ENCODE data around the gene SULT4A1.

SULT4A1 gene

GRCh38 chr22:43859621-43860020 lies 2.7 kb downstream of the SULT4A1 start:
- no peaks in the 10 kb centered on the region for H3K9me3 ChIP-seq (ENCODE audit: control insufficient read depth, low read length)
- no peaks in the 10 kb centered on the region for H3K36me3 ChIP-seq (ENCODE audit: control insufficient read depth, insufficient read depth, low read length)
- H3K27ac ChIP-seq, result no peak overlapping the region
- TF ChIP-seq CTCF (IDR thresholded peaks at IDR 0.05), result no peak
- no peak overlapping the region for H3K4me2 ChIP-seq (ENCODE audit: low read length)
- H3K27me3 ChIP-seq (ENCODE audit: control insufficient read depth, insufficient read depth, low read length), result no peaks in the 10 kb centered on the region
- no peak overlapping the region for H3K9ac ChIP-seq
- H2AFZ ChIP-seq, result no peak overlapping the region
- H3K4me3 ChIP-seq (ENCODE audit: low read depth, low read length), result no peak overlapping the region
- no peaks in the 10 kb centered on the region for H3K4me1 ChIP-seq
- no peaks in the 10 kb centered on the region for H3K79me2 ChIP-seq

GRCh38 chr22:43859176-43859575 lies 3.1 kb downstream of the SULT4A1 start:
- Histone ChIP-seq H3K4me1 (no peaks in the 10 kb centered on the region), H3K27me3 (ENCODE audit: control insufficient read depth, insufficient read depth, low read length) (no peaks in the 10 kb centered on the region), H2AFZ (no peak overlapping the region), H3K27ac (no peak overlapping the region), H3K79me2 (no peaks in the 10 kb centered on the region), H3K9me3 (ENCODE audit: control insufficient read depth, low read length) (no peaks in the 10 kb centered on the region), H3K9ac (no peak overlapping the region), H3K4me3 (ENCODE audit: low read depth, low read length) (no peak overlapping the region), H3K36me3 (ENCODE audit: control insufficient read depth, insufficient read depth, low read length) (no peaks in the 10 kb centered on the region), H3K4me2 (ENCODE audit: low read length) (no peak overlapping the region)
- no peak for TF ChIP-seq CTCF (IDR thresholded peaks at IDR 0.05)

- Histone ChIP-seq H3K4me1 (no peaks in the 10 kb centered on the region), H3K4me2 (ENCODE audit: low read length) (no peak overlapping the region), H3K9ac (no peak overlapping the region), H3K4me3 (ENCODE audit: low read depth, low read length) (no peak overlapping the region), H3K27me3 (ENCODE audit: control insufficient read depth, insufficient read depth, low read length) (no peaks in the 10 kb centered on the region), H3K79me2 (no peaks in the 10 kb centered on the region), H3K36me3 (ENCODE audit: control insufficient read depth, insufficient read depth, low read length) (no peaks in the 10 kb centered on the region), H3K27ac (no peak overlapping the region), H2AFZ (no peak overlapping the region), H3K9me3 (ENCODE audit: control insufficient read depth, low read length) (no peaks in the 10 kb centered on the region)
- TF ChIP-seq CTCF (IDR thresholded peaks at IDR 0.05), result no peak
These were observed 4.0 kb downstream of the SULT4A1 start for GRCh38 chr22:43858156-43858895.

- no peak overlapping the region for H3K9ac ChIP-seq
- no peaks in the 10 kb centered on the region for H3K27me3 ChIP-seq (ENCODE audit: control insufficient read depth, insufficient read depth, low read length)
- no peak overlapping the region for H3K4me3 ChIP-seq (ENCODE audit: low read depth, low read length)
- H3K27ac ChIP-seq, result no peak overlapping the region
- H3K36me3 ChIP-seq (ENCODE audit: control insufficient read depth, insufficient read depth, low read length), result no peaks in the 10 kb centered on the region
- no peak overlapping the region for H2AFZ ChIP-seq
- no peaks in the 10 kb centered on the region for H3K4me1 ChIP-seq
- H3K79me2 ChIP-seq, result no peaks in the 10 kb centered on the region
- no peaks in the 10 kb centered on the region for H3K9me3 ChIP-seq (ENCODE audit: control insufficient read depth, low read length)
- H3K4me2 ChIP-seq (ENCODE audit: low read length), result no peak overlapping the region
- TF ChIP-seq CTCF (IDR thresholded peaks at IDR 0.05), result no peak
These were observed 4.9 kb downstream of the SULT4A1 start for GRCh38 chr22:43857367-43857766.

GRCh38 chr22:43855431-43855830 lies 6.9 kb downstream of the SULT4A1 start:
- Histone ChIP-seq H3K9me3 (ENCODE audit: control insufficient read depth, low read length) (no peaks in the 10 kb centered on the region), H3K4me3 (ENCODE audit: low read depth, low read length) (no peak overlapping the region), H3K4me2 (ENCODE audit: low read length) (no peak overlapping the region), H3K4me1 (no peaks in the 10 kb centered on the region), H3K27me3 (ENCODE audit: control insufficient read depth, insufficient read depth, low read length) (no peaks in the 10 kb centered on the region), H3K27ac (no peak overlapping the region), H3K79me2 (no peaks in the 10 kb centered on the region), H3K9ac (no peak overlapping the region), H3K36me3 (ENCODE audit: control insufficient read depth, insufficient read depth, low read length) (no peaks in the 10 kb centered on the region), H2AFZ (no peak overlapping the region)
- no peak for TF ChIP-seq CTCF (IDR thresholded peaks at IDR 0.05)
